HG02840 (cell line): ENCODE data around the gene CAPZB.

Experiments
- ATAC-seq: cut with Tn5 transposase; IDR thresholded peaks from one replicate; pipeline ENCODE4 v1.9.1; 2021; ENCODE audit warnings: mild to moderate bottlenecking, moderate library complexity, moderate number of reproducible peaks; ENCODE audit not compliant: unreplicated experiment, low FRiP score

Gene CAPZB

DNA sequence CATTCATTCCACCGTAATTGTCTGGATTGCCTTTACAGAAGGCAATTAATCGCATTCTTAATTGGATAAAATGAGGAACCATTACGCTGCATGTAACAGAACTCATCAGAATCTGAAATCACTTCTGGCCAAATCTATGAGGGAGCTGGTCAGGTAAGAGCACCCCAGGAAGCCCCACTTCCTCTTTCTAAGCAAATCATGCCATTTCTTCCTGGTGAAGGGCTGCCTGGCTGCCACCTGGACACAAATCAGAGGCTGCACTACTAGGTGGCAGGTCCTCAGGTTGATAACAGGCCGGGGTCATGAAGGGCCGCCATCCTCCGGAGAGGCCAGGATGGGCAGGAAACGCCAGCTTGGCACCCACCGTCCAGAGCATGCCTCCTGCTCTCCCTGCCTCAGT is 73.7 kb downstream of the CAPZB start:
- no peak for ATAC-seq

DNA sequence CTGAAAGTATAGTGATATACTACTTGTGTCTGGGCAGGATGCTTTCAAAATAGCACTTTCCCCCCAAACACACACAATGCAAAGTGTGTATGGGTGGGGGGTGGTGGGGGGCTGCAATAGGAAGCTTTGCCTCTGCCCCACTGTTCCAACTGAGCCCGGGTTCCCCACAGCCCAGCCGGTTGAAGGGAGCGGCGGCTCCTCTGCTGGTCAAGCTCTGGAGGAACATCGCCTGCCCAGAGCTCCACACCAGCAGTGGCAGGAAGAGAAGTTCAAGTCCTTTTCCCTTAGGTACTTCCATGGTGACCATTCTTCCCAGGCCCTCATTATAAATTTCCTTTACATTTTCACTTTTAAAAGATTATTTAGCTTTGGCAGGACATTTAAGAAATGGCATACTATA is 74.9 kb downstream of the CAPZB start:
- no peak for ATAC-seq

DNA sequence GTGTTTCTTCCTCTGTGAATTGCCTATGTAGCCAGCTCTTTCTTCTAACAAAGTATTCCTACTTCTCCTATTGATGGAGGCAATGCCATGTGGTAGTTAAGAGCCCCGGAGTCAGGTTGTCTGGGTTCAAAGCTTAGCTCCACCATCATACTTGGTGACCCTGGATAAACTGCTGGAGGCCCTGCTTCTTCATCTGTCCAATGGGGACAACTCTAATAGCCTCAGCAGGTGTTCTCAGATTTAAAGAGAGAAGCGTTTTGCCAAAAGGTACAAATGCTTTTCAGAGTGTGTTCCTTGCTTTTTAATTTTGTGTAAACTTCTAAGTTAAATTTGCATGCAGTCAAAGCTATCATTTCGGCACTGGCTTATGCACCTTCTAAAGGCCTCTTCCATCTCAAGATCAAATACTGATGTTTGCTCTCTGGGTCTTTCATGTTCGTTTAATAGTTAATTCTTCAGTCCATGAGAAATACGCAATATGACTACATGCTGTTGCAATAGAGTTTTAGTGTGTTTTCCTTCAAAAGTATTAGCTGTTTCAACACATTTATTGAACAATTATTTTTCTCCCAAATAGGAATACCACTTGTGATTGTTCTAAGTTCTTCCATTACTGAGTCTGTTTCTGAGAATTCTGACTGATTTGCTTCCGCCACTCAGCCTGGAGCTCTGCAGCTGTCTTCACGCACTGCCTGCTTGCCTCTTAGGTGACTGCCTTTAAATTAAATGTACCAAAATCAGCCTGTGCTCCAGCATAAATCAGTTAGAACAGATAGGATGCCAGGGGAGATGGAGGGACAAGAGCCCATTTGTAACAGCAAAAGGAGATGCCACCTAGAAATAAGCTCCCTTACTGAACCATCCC is 75.6 kb downstream of the CAPZB start:
- no peak for ATAC-seq

DNA sequence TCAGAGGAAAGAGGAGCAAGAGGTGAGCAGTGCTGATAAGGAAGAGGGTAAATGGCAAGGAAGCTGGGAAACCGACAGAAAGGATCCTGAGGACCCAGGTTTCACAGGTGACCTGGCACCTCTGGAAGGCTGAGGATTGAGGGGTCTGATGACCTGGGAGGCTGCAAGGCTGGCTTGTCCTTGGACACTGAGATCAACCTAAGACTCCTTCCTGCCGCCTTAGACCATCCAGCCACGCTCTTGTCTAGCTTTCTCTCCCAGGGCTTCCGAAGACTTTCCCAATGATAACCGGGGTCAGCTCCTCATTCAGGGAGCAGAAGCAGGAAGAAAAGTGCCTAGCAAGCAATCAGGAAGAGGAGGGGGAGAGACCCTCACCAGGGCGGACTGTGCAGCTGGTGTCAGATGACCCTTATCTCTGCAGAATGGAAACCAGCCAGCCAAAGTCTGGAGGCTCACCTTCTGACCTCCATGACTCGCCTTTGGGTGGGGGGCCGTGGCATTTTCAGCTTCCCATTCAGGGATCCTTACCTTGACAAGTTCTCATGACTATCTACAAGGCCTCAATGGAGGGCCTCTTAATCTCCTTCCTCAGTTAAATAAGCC is 77.7 kb downstream of the CAPZB start:
- no peak for ATAC-seq

DNA sequence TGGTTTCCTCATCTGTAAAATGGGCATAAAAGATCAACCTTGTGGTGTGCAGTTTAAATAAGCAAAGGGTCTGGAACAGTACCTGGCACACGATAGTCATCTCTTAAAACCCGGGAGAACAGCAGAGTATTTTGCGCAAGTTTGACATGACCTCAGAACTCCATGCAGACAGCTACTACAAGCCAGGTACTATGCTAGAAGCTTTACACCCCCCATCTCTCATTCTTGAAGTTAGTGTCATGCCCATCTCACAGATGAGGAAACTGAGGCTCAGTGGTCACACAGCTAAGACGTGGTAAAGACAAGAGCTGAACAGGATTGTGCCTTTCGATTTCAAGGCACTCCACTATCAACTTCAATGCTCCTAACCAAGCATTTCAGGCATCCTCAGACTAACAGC is 78.7 kb downstream of the CAPZB start:
- no peak for ATAC-seq

DNA sequence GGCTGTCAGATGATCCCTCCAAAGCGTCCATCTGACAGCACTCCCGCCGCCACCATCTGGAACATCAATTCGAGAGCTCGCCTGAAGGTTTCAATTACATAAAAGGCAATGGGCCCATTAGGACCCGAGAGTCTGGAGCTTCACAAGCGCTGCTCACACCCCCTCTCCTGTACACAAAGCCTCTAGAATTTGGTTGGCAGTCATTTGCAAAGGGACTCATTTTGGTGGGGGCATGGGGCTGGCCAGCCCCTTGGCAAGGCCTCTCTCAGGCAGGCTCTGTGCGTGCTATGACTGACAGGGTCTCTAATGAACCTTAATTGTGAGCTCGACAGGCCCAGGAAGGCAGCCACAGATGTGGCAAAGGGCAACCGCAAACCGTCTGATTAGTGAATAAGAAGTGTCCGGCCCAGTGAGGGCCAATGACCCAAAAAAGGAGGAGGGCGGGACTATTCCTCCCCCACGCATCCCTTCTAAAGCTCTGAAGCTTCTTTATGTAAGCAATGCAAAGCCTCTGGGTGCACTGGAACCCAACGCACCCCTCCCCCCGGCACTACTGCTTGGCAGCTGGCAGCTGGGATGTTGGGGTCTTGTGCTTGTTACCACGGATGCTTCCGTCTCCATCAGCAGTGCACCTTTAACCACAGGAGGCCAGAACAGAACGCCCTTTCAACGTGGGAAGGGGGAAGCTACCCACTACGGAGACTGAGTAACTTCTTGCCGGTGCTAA is 79.4 kb downstream of the CAPZB start:
- ATAC-seq = no peak

DNA sequence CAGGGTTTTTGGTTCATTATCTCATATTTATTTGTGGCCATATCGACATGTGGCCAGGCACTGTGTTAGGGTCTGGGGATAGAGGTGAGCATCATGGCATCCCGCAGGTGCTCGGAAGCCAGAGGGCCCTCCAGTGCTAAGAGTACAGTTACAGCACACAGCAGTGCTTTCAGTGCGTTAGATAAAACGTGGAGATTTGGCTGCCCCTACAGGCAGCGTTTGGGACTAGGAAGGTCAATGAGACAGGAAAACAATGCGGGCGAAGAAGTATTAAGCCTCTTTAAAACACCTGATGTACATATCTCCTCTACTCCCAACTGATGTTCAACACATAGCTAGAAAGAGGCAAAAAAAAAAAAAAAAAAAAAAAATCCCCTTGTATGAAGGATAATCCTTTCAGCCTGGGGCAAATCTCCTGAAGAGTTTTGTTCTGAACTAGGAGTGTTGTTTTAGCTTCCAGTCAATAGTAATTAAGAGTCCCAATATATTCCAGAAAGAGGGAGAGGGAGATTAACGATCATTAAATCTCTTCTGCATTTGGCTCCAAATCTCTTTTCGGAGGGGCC is 80.1 kb downstream of the CAPZB start:
- no peak for ATAC-seq

DNA sequence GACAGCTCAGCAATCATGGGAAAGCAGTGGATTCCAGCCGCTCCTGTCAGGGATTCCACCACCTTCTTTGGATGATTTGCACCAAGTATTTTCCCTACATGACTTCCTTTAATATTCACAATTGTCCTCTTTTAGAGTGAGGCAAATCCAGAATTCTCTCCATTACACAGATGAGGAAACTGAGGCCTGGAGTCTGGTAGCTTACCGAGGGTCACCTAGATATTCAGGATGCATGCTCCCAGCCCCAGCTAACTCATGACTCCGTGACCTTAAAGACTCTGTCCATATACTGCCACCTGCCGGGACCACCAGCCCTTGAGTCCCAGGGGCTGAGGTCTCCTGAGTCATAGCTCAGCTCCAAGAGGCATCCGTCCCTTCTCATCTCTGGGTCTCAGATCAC is 80.6 kb downstream of the CAPZB start:
- ATAC-seq = no peak

DNA sequence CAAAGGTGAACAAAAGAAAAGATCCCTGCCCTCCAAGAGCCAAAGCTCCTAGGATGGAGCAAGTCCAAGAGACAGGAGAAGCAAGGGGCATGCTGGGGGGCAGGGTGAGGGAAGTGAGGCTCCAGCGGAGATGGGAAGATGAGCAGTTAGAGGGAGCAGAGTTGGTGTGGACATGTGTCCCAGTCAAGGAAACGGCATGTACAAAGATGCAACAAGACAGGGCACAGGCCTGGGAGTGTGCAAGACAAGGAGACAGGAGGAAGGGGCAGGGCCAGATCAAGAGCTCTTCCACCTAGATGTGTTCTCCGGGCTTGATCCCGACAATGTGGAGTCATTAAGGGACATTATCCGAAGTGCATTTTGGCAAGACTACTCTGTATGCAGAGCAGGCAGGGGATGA is 82.1 kb downstream of the CAPZB start:
- ATAC-seq = no peak

DNA sequence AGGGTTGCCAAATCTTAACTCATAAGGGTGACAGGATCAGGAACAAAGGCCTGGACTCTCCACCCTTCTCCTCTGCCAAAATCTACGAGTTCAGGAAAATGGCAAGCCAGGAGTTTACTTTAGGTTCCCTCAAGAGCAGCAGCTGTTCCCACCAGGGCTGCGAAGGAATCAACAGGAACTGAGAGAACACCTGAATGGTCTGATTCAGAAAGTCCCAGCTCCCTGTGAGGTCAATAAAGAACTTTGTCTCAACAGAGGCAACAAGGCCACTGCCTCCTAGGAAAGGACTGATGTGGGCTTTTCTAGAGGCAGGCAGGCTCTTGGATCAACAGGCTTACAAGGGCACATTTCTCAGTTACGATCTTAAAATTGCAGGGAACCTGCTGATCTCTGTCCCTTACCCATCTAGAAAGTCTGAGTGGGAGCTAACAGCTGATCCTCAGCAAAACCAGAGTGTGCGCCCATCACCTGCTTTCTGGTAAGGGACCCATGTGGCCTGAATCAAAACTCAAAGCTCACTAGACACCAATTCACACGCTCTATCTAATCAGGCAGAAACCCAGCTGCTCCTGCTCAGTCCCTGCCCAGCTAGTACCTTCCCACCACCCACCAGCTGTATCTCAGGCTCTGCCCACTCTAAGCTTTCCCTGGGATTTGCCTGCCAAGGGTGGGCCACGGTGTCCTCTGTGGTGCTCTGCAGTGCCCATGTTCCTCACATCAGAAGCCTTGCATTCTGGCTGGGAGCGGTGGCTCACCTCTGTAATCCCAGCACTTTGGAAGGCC is 83.1 kb downstream of the CAPZB start:
- no peak for ATAC-seq

DNA sequence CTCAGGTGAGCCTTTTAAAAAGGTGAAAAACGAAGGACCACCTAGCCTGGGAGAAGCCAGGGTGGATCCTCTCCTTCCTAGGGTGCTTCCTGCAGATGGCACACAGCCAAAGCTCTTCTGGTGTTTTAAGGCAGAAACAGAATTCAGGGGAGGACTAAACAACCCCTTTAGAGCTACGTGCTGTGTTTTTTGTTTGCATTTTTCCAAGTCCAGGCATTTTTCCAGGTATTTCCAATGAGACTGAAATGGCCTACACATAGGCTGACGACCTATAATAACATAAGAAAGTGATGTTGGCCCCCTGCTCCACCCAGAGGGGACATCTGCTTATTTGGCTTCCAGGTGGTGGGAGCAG is 83.8 kb downstream of the CAPZB start:
- no peak for ATAC-seq

DNA sequence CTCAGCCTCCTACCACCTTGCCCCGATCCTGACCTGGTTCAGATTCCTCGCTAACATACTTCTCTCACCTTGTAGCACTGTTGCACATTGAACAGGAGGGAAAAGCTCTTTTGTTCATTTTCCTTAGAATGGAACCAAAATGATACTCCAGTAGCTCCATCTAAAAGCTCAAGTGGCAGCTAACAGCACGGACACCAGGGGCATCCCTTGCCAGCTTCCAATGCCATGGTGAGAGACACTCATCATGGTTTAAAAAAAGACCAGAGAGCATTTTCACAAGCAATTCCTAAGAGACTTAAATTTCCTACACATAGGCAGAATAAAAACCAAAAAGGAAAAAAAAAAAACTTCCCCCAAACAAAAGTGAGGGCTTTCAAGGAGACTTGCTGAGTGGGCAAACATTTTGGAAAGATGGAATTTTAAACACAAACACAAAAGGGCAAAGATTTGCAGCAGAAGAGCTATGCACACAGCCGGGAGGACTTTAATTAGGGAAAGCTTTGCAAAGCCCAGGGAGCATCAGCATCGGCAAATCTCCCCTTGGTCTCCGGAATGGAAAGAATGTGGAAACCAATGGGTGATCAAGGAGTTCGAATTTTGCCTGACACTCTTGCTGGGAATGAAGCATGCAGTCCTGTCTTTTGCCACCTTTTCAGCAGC is 84.3 kb downstream of the CAPZB start:
- no peak for ATAC-seq

DNA sequence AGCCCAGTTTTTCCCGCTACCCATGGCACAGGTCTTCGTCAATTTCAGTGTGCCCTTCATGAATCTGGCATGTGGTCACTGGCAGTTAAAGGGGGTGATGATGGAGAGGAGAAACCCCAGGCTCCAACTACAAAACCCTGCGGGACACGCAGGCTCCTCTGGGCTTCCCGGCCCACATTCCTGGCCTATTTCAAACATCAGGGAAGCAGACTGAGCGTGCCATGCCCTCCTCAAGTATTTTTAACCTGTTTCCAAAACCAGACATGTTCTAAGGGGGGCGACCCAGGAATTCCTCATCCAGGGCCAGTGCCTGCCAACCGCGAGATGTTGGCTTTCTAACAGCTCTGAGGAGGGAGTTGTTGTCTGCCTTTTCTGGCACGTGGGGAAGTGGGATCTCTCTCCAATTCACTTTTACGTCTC is 85.1 kb downstream of the CAPZB start:
- ATAC-seq = no peak

DNA sequence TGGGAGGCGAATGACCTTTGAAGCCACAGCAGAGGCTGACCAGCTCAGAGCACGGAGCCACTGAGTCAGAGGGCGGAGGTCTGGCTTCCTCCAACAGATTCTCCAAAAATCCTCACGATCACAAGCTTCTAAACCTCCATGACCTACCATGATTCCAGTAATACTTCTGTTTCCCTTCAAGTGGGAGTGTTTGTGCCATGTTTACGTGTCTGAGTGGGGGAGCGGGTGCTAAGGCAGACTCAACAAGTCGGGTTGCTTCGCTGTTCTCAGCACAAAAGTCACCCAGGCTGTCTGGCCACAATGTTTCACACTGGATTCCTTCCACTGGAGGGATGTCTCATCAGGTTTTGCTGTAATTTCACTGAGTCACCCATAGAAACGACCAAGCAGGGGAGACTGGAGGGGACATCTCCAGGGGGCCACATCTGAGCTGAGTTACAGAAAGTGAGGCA is 87.0 kb downstream of the CAPZB start:
- no peak for ATAC-seq

DNA sequence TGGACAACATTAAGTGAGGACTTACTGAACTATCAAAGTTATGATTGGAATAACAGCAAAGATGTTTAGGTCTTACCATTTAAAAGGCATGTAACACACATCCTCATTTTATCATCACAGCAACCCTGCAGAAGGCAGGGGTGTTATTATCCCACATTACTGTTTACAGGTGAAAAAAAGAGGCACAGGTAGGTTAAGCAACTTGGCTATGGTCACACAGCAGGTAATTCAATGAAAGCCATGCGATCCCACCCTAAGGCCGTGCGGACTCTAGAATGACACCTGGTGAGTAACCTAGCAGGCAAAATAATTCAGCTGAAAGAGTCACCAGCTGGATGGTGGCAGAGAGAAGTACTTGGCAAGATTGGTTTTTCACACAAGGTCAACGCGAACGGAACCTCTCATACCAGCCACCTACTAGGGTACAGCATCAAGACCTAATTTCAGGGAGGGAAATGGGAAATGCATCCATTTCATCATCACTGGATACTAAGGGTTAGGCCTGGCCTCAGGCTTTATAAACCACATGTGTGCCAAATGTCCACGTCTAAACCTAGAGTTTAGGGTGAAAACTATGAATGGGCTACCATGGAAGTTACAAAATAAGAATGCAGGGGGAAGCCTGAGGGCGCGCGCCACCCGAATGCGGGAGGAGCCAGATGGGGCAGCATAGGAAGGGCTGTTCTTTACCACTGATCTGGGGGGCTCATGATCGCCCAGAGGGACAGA is 88.0 kb downstream of the CAPZB start:
- ATAC-seq = no peak

DNA sequence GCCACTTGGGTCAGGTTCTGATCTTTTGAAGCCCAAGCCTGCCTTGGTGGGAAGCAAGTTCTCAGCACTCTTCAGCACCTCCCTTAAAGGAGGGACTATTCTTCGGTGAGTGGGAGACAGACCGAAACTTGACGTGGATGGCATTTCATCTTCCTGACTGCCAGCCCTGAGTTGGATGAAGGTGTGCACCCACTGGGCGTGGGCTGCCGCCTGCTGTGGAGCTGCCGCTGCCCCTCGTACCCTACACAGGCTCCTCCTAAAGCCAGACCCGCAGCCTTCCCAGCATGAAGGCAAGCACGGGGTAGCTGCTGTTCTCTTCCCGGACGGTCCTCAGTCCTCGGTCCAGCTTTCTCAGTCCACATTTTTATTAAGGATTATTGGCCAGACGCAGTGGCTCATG is 89.1 kb downstream of the CAPZB start:
- no peak for ATAC-seq

DNA sequence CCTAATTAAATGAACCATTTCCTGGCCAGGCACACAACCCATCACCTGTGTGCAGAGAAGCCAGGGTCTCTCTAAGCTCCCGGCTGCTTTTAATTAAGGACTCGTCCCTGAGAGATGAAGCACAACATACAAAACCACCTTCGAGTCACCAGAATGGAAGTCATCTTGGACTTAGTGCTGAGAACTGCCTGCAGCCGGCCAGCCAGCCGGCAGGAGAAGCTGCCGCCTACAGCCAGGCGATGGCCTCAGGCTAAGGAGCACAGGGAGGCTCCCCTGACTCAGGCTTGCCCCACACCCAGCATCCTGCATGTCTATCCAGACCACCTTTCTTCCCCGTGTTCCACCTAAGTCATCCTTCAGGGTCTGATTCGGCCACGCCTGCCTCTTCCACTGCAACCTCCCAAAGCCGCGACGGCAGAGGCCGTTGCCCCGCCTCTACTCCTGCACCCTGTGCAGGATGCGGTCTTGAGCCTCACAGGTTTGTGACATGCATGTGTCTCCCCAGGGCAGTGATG is 89.6 kb downstream of the CAPZB start:
- ATAC-seq = no peak

DNA sequence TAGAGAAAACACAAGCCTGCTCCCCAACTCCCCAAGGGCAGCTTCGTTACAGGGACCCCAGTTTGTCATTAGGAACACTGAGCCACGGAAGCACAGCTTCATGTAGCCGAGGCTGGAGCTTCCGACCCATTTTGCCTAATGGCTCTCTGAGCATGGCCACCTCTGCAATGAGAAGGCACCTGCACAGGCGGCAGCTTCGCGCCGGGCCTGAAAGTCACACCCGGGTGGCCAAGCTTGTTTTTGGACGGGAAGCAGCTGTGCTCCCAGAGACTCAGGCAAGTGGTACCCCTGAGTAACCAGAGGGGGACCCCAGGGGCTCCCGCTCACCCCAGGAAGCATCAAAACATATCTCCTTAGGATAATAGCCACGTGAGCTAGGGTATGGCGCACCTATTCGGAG is 92.3 kb downstream of the CAPZB start:
- ATAC-seq = no peak

DNA sequence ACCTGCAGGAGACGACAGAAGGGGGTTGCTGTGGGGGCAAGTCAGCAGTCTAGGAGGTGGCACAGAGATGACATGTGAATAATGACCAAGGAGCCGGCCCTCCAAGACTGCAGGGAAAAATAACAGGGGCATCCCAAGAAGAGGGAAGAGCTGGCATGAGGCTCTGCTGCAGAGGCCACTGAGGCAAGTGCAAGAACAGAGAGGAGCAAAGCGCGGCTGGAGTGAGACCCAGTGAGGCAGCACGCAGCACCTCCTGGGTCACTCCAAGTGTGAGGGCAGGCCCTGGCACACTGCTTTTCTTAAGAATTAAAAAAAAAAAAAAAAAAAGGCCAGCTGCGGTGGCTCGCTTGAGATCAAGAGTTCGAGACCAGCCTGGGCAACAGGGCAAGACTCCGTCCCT is 93.1 kb downstream of the CAPZB start:
- ATAC-seq = no peak
